Hematopoietic multipotent progenitor cell treated with erythropoietin and hydrocortisone succinate and interleukin-3 and kit ligand, for 4 days (in vitro differentiated cells): ENCODE measurements around the gene MTCP1.
A peak's percentile ranks its signal among the peaks of the same experiment; 100 is the strongest.

Experiments
- DNase-seq: peaks from one replicate; pipeline ENCODE4 v3.0.0-alpha.2; 2015

The MTCP1 gene

GRCh38 chrX:155052738-155053498, 18.0 kb downstream of the MTCP1 start:
- no peak for DNase-seq

DNA sequence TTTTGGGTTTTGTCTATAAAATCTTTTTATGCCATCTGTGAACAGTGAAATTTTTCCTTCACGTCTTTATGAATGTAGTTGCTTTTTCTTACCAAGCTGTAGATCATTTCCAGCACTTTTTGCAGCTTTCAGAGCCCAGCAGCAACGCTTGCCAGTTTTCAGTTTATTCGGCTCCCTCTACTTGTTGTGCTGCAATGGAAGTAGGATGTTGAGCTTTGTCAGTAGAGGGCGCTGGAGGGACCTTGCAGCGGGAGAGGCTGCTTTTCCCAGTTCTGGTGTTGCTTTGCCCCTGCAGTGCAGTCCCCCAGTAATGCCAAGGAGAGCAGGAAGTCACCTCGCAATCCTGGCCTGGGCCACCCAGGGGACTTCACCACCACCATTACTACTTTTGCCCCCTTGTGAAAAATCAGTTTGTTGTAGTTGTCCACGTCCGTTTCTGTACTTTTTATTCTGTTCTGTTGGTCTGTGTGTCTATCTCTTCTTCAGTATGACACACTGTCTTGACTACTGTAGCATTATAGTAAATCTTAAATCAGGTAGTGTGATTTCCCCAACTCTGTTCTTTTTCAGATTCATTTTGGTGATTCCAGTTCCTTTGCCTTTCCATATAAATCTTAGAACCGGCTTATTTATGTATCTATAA, 21.8 kb downstream of the MTCP1 start:
- peak; percentile 78 for DNase-seq

DNA sequence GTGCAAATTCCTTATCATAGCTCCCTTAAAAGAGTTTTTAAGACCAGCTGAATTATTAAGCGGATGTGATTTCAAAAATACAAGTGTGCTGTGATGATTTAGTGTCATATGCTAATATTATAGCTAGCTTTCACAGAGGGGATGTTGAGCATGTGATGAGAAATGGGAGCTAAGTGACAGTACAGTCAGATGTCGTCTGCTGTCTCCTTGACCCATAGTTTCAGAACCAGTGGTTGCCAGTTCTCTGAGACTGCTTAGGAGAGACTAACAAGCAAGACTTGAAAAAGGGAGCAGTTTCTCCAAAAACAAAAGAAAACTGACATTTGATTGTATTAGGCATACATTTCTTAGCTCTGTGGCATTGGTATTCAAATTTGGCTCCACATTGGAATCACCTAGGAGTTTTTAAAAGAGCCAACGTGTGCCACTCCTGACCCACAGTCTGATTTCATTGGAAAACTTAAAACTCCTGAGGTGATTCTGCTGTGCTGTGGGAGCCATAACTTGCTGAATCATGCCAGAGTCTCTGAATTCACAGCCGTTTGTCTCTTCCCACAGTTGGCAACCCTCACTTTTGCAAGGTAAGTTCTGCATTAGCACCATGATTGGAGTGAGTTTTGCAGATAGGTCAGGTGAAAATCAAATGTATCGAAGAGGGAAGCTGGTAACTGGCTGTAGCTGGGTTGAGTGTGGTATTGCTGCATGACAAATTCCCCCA, 24.0 kb downstream of the MTCP1 start:
- DNase-seq: no peak

DNA sequence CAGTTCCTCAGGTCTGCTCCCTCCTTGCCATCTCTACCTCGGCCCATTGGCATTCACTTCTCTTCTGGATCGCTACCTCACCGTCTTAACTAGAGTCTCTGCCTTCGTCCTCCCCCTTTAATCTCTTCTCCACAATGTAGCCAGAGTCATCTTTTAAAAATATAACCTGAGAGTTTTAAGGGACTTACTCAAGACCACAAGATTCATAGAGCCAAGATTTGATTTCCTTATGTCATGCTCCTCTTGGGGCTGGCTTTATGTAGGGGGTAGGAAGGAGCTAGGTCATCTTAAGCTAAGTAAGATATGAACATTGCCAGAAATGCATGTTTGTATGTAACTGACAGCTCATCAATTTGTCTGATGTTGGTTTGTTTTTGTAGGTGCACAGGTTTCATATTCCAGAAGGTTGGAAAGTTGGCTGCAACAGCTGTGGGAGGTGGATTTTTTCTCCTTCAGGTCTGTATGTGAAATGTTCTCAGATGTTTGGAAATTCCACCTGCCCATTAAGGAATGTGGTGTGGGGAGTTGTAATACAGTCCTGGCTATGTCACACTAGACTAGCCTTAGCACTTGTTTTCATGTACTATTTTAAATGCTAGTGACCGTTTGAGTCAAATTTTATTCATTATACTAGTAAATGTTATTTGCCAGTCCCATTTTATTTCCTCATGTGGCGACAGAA, 24.7 kb downstream of the MTCP1 start:
- DNase-seq: no peak

- DNase-seq: no peak
These were observed 35.2 kb downstream of the MTCP1 start for GRCh38 chrX:155035688-155036087.

DNA sequence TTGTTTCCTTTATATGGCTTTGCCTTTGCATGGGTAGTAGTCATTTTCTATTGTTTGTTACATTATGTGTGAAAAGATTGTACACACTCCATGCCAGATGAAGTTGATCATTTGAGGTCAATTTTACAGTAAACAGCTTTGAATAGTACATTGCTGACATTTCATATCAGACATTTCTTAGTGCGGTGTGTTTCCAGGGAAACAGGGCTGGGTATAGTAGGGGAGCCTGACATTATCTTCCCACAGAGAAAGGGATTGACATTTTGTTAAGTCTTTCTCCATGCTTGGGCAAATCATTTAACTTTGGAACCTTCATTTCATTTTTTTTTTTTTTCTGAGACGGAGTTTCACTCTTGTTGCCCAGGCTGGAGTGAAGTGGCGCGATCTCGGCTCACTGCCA, 39.3 kb downstream of the MTCP1 start:
- DNase-seq: no peak

- DNase-seq: no peak
These were observed 42.1 kb downstream of the MTCP1 start for GRCh38 chrX:155028877-155029291.

DNA sequence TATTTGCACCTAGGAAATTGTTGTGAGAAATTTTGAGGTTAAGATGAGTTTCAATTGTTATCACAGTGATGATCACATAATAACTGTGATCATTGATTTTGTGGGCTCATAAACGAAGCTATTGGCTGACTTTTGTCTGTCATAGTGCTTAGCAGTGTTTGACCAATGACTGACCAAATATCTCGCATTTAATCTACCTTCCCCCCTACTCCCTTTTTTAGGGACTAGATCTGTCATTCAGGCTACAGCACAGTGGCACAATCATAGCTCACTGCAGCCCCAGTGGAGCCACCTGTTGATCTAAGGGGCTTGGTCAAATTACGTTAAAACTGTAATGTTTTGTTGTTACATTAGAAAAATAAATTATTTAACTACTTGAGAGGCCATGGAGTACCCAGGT, 42.8 kb downstream of the MTCP1 start:
- peak; percentile 31 for DNase-seq

DNA sequence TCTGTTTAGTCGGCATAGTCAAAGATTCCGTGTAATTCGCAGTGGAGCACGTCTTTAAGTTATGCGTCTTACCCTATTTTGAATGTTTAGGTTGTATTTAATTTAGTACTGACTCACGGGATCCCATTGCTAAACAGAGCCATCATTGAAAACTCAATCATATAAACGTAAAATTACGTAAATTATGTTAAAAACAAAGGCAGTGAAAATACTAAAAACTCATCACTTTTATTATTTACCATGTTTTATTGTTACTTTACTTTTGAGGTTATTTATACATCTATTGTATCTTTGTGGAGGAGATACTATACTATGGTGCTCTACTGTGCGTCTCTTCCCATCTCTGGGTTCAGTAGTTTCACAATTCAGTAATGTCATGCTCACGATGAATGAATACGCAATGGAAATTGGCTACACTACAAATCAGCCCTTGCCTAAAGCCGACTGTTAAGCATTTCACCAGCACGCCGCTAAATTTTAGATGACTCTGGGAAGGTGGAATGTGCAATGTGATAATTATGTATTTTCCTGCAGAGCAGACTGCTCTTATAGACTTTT, 43.3 kb downstream of the MTCP1 start:
- DNase-seq: peak; percentile 62

- DNase-seq: peak; percentile 97
These were observed 44.0 kb downstream of the MTCP1 start, which contains the start of gene FUNDC2 for GRCh38 chrX:155026727-155027508. TSS of gene FUNDC2 (plus strand) at chrX:155026844. CDS start at chrX:155026939, 95 bp downstream.

DNA sequence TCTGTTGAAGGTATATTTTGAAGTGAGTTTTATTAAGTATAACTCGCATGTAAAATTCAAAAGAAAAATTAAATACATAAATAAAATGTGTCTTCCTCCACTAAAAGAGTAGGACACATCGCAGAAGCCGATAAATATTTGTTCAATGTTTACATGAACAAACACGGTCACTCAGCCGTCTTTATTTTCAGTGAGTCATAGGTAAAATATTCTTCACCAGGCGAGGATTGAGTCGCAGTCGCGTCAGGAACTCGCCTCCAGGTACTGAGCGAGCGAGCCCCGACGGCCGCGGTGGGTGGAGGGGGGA, 44.6 kb downstream of the MTCP1 start:
- no peak for DNase-seq

- no peak for DNase-seq
These were observed 46.8 kb downstream of the MTCP1 start for GRCh38 chrX:155023907-155024833.

- peak; percentile 47 for DNase-seq
These were observed 48.4 kb downstream of the MTCP1 start, which contains the start of gene F8 for GRCh38 chrX:155022585-155022984. TSS of gene F8 (minus strand) at chrX:155022723. CDS start at chrX:155022552, 171 bp downstream.

GRCh38 chrX:155020591-155020990, 50.3 kb downstream of the MTCP1 start:
- DNase-seq: no peak
